NOMO-1 treated with DMSO at 0.1 percent for 48 hours (cell line): ENCODE data around the gene MRPL14.

Experiments
- DNase-seq: peaks from one replicate; lab custom pipeline; 2025; ENCODE audit not compliant: unreplicated experiment; lab: John Stamatoyannopoulos, UW

The MRPL14 gene

DNA sequence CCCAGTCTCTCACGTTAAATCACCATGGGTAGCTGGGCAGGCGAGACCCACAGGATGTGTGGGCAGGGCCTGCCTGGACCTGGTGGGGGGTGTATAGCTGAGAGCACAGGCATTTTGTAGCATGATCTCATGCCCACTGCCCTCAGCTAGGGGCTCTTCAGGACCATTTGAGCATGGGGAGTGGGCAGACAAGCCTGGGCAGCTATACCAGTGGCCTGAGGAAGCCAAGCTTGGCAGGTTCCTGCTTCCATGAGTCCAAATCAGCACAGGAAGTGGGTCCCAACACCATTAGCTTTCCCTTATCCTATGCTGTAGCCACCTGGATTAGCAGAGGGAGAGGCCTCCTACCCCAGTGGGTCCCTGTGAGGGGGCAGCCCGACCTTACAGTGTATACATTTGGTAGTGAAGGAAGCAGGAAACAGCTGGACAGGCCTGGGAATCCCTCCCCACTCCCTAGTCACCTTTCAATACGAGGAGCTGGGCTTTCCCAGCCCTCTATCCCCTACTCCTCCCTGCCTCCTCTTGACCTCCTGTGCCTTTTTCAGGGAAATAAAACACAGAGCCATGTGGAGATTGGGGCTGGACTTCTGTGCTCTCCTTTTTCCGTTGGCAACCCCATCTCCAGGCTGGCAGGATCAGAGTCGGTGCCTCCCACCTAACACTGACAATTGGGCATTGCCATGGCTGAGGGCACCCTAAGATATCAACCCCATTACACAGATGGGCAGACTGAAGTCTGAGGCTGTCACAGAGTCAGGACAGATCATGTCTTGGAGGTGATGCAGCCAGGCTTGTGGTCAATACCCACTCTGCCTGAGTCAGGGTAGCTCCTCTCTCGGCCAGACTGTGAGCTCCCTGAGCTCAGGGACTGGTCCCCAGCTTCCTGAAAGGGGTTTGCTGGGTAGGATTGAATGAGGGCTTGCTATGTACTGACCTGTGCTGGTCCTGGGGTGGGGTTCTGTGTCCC lies 59.8 kb downstream of the MRPL14 start:
- DNase-seq: no peak

DNA sequence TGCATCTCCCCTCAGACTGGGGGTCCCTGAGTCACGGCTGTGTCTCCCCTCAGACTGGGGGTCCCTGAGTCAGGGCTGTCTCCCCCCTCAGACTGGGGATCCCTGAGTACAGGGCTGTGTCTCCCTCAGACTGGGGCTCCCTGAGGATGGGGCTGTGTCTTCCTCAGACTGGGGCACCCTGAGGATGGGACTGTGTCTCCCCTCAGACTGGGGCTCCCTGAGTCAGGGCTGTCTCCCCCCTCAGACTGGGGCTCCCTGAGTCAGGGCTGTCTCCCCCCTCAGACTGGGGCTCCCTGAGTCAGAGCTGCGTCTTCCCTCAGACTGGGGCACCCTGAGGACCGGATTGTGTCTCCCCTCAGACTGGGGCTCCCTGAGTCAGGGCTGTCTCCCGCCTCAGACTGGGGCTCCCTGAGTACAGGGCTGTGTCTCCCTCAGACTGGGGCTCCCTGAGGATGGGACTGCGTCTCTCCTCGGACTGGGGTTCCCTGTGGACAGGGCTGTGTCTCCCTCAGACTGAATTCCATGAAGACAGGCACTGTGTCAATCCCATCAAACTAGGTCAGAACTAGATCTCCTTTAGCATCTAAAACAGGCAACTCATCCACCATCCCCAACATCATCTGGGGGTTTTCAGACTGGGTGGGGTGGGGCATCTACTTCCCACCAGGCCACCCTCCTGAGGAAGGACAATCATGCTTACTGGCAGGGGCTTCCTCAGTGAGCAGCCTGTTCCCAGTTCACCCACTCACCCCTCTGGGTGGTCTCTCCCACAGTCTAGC lies 60.7 kb downstream of the MRPL14 start:
- DNase-seq: no peak

DNA sequence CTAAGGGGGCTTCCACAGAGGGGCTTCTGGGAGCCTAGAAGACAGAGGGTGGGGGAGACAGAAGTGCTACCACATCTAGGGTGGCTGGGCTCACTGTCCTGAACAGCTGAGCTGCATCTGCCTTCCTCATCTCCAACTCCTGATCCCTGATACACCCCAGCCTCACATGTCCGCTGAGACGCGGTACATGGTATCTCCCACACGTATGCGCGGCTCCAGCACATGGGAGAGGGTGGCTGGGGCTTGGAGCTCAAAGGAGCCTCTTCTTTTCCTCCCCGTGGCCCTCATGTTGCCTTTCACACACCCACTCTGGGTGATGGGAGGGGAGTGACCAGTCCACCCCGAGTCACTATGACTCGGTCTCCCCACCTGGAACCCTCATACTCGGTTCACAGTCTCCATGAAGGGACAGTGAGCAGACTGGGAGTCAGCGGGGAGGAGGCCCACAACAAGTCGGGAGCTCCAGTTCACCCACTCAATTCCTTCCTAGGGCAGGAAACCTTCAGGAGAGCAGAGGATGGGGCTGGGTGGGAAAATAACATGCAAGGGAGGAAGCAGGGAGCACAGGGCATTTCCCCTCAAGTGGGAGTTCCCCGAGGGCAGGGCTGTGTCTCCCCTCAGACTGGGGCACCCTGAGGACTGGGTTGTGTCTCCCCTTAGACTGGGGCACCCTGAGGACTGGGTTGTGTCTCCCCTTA lies 61.7 kb downstream of the MRPL14 start:
- no peak for DNase-seq

GRCh38 chr6:44064948-44065272 lies 62.3 kb downstream of the MRPL14 start:
- DNase-seq: no peak

- DNase-seq: no peak
Measured at GRCh38 chr6:44064089-44064947, 62.9 kb downstream of the MRPL14 start.

GRCh38 chr6:44063561-44064059 lies 63.6 kb downstream of the MRPL14 start:
- DNase-seq: no peak
